Measurements from ENCODE around the gene GABRB1.

The GABRB1 gene

GRCh38 chr4:47386561-47387235 is 355.3 kb downstream of the GABRB1 start:
- no CpG with 5 or more reads among the region's 2 CpGs for WGBS (ENCODE audit: insufficient coverage)
- POLR2A ChIA-PET: interaction anchor here (0.6 kb wide), 1 partner anchor 407 kb away, joined by 3 read pairs; no protein-coding TSS in a partner anchor
- Histone ChIP-seq H3K36me3 (ENCODE audit: control insufficient read depth in 4 of 4, insufficient read depth in 4 of 4, low read length in 3 of 4) (no peaks in the 10 kb centered on the region), H3K4me3 (ENCODE audit: control insufficient read depth in 1 of 7, extremely low read depth in 1 of 7, insufficient read depth in 4 of 7, low read depth in 2 of 7, low read length in 6 of 7) (no peak overlapping the region), H3K27ac (ENCODE audit: insufficient read depth in 1 of 2, low read depth in 1 of 2, low read length in 2 of 2, poor library complexity in 1 of 2, severe bottlenecking in 2 of 2) (no peak overlapping the region), H3K9me3 (ENCODE audit: control extremely low read depth in 1 of 5, control insufficient read depth in 4 of 5, insufficient read depth in 2 of 5, low read depth in 1 of 5, low read length in 4 of 5) (no peaks in the 10 kb centered on the region), H3K27me3 (replicated peaks in 2 of 5; ENCODE audit: control insufficient read depth in 4 of 5, insufficient read depth in 5 of 5, low read length in 4 of 5) (peaks cover 0 to 3% (median 0%) of the 10 kb centered on the region in 5 experiments), H3K4me1 (ENCODE audit: control extremely low read depth in 1 of 4, control insufficient read depth in 4 of 4, insufficient read depth in 4 of 4, low read length in 3 of 4) (no peaks in the 10 kb centered on the region)
- CTCF ChIA-PET: interaction anchor here (0.7 to 1.8 kb wide), 2 partner anchors 13 to 453 kb away, joined by 3 to 4 read pairs; no protein-coding TSS in a partner anchor
- no peak for DNase-seq

DNA sequence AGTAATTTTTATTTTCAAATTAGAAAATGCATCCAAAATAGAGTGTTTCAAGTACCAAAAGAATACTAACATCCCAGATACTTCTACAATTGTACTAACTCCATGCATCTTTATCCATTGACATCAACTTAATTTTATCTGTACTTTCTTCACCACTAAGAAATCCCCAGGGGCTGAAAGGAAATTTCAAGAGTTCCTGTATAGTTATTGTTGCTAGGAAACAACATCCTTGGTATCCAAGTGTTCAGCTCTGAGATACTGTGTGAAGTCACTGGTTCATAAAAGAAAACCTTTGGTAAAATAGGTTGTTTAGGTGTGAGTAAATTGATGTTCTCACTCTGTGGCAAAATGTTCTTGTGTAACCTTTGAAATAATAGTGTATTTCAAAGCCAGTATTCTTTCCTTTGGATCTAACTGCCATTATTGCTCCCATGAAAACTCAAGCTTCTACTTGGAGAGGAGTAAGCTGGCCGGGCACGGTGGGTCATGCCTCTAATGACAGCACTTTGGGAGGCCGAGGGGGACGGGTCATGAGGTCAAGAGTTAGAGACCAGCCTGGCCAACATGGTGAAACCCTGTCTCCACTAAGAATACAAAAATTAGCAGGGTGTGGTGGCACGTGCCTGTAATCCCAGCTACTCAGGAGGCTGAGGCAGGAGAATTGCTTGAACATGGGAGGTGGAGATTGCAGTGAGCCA is 359.2 kb downstream of the GABRB1 start:
- WGBS (ENCODE audit: insufficient coverage): 93% methylated on average over 5 of the region's 5 CpGs
- Histone ChIP-seq H3K27me3 (replicated peaks in 2 of 5; ENCODE audit: control insufficient read depth in 4 of 5, insufficient read depth in 5 of 5, low read length in 4 of 5) (peaks cover 0 to 2% (median 0%) of the 10 kb centered on the region in 5 experiments), H3K36me3 (ENCODE audit: control insufficient read depth in 4 of 4, insufficient read depth in 4 of 4, low read length in 3 of 4) (no peaks in the 10 kb centered on the region), H3K4me1 (ENCODE audit: control extremely low read depth in 1 of 4, control insufficient read depth in 4 of 4, insufficient read depth in 4 of 4, low read length in 3 of 4) (no peaks in the 10 kb centered on the region), H3K9me3 (ENCODE audit: control extremely low read depth in 1 of 5, control insufficient read depth in 4 of 5, insufficient read depth in 2 of 5, low read depth in 1 of 5, low read length in 4 of 5) (no peaks in the 10 kb centered on the region), H3K4me3 (ENCODE audit: control insufficient read depth in 1 of 7, extremely low read depth in 1 of 7, insufficient read depth in 4 of 7, low read depth in 2 of 7, low read length in 6 of 7) (no peak overlapping the region), H3K27ac (ENCODE audit: insufficient read depth in 1 of 2, low read depth in 1 of 2, low read length in 2 of 2, poor library complexity in 1 of 2, severe bottlenecking in 2 of 2) (no peak overlapping the region)
- no peak for DNase-seq
- ChIA-PET POLR2A (no interaction called here), CTCF (no interaction called here)

- no peaks in the 10 kb centered on the region for H3K9me3 ChIP-seq (ENCODE audit: control extremely low read depth in 1 of 5, control insufficient read depth in 4 of 5, insufficient read depth in 2 of 5, low read depth in 1 of 5, low read length in 4 of 5)
Measured at GRCh38 chr4:47391256-47391655, 359.9 kb downstream of the GABRB1 start.

GRCh38 chr4:47406408-47406807 is 375.0 kb downstream of the GABRB1 start:
- no peak overlapping the region for H3K27ac ChIP-seq (ENCODE audit: insufficient read depth in 1 of 2, low read depth in 1 of 2, low read length in 2 of 2, poor library complexity in 1 of 2, severe bottlenecking in 2 of 2)
- no peaks in the 10 kb centered on the region for H3K27me3 ChIP-seq (replicated peaks in 2 of 5; ENCODE audit: control insufficient read depth in 4 of 5, insufficient read depth in 5 of 5, low read length in 4 of 5)
- no peaks in the 10 kb centered on the region for H3K36me3 ChIP-seq (ENCODE audit: control insufficient read depth in 4 of 4, insufficient read depth in 4 of 4, low read length in 3 of 4)
- peaks cover 0 to 3% (median 0%) of the 10 kb centered on the region in 4 experiments for H3K4me1 ChIP-seq (ENCODE audit: control extremely low read depth in 1 of 4, control insufficient read depth in 4 of 4, insufficient read depth in 4 of 4, low read length in 3 of 4)
- H3K4me3 ChIP-seq (ENCODE audit: control insufficient read depth in 1 of 7, extremely low read depth in 1 of 7, insufficient read depth in 4 of 7, low read depth in 2 of 7, low read length in 6 of 7): no peak overlapping the region
- CTCF ChIA-PET: no interaction called here
- 57% methylated on average over 1 of the region's 2 CpGs for WGBS (ENCODE audit: insufficient coverage)
- peak in 2 of 3 donors; percentile 6 to 13 for DNase-seq
- POLR2A ChIA-PET: no interaction called here
- H3K9me3 ChIP-seq (ENCODE audit: control extremely low read depth in 1 of 5, control insufficient read depth in 4 of 5, insufficient read depth in 2 of 5, low read depth in 1 of 5, low read length in 4 of 5): no peaks in the 10 kb centered on the region

More at GRCh38 chr4:47391256-47391655, 359.9 kb downstream of the GABRB1 start:
- no CpG with 5 or more reads among the region's 3 CpGs for WGBS (ENCODE audit: insufficient coverage)
- ChIA-PET POLR2A (no interaction called here), CTCF (no interaction called here)
- no peaks in the 10 kb centered on the region for H3K4me1 ChIP-seq (ENCODE audit: control extremely low read depth in 1 of 4, control insufficient read depth in 4 of 4, insufficient read depth in 4 of 4, low read length in 3 of 4)
- H3K27me3 ChIP-seq (replicated peaks in 2 of 5; ENCODE audit: control insufficient read depth in 4 of 5, insufficient read depth in 5 of 5, low read length in 4 of 5): peaks cover 0 to 2% (median 0%) of the 10 kb centered on the region in 5 experiments
- no peak overlapping the region for H3K4me3 ChIP-seq (ENCODE audit: control insufficient read depth in 1 of 7, extremely low read depth in 1 of 7, insufficient read depth in 4 of 7, low read depth in 2 of 7, low read length in 6 of 7)
- no peak overlapping the region for H3K27ac ChIP-seq (ENCODE audit: insufficient read depth in 1 of 2, low read depth in 1 of 2, low read length in 2 of 2, poor library complexity in 1 of 2, severe bottlenecking in 2 of 2)
- H3K36me3 ChIP-seq (ENCODE audit: control insufficient read depth in 4 of 4, insufficient read depth in 4 of 4, low read length in 3 of 4): no peaks in the 10 kb centered on the region
- DNase-seq: no peak

- no peaks in the 10 kb centered on the region for H3K27me3 ChIP-seq (replicated peaks in 2 of 5; ENCODE audit: control insufficient read depth in 4 of 5, insufficient read depth in 5 of 5, low read length in 4 of 5)
- peaks cover 0 to 3% (median 0%) of the 10 kb centered on the region in 4 experiments for H3K4me1 ChIP-seq (ENCODE audit: control extremely low read depth in 1 of 4, control insufficient read depth in 4 of 4, insufficient read depth in 4 of 4, low read length in 3 of 4)
- no CpG with 5 or more reads among the region's 1 CpG for WGBS (ENCODE audit: insufficient coverage)
- H3K36me3 ChIP-seq (ENCODE audit: control insufficient read depth in 4 of 4, insufficient read depth in 4 of 4, low read length in 3 of 4): no peaks in the 10 kb centered on the region
- ChIA-PET POLR2A (no interaction called here), CTCF (no interaction called here)
- no peak for DNase-seq
- no peak overlapping the region for H3K4me3 ChIP-seq (ENCODE audit: control insufficient read depth in 1 of 7, extremely low read depth in 1 of 7, insufficient read depth in 4 of 7, low read depth in 2 of 7, low read length in 6 of 7)
- no peaks in the 10 kb centered on the region for H3K9me3 ChIP-seq (ENCODE audit: control extremely low read depth in 1 of 5, control insufficient read depth in 4 of 5, insufficient read depth in 2 of 5, low read depth in 1 of 5, low read length in 4 of 5)
- no peak overlapping the region for H3K27ac ChIP-seq (ENCODE audit: insufficient read depth in 1 of 2, low read depth in 1 of 2, low read length in 2 of 2, poor library complexity in 1 of 2, severe bottlenecking in 2 of 2)
Measured at GRCh38 chr4:47410271-47410670, 378.9 kb downstream of the GABRB1 start.

DNA sequence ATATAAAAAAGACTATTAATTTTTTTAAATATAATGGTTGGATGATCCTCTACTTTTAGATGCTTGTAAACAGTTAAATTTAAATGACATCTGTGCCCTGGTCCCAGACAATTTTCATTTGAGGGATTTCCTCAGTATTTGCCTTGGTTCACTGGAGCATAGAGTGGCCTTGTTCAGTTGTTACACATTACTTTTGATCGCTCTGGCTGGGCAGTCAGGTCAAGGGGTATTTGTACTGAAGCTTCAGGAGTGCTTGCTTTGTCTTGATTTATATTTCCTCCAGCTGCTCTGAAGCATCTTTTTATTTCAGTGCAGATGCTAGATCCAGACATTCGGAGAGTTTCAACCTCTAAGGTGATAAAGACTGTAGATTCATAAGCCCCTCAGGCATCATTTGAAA is 382.2 kb downstream of the GABRB1 start:
- Histone ChIP-seq H3K36me3 (ENCODE audit: control insufficient read depth in 4 of 4, insufficient read depth in 4 of 4, low read length in 3 of 4) (no peaks in the 10 kb centered on the region), H3K4me3 (ENCODE audit: control insufficient read depth in 1 of 7, extremely low read depth in 1 of 7, insufficient read depth in 4 of 7, low read depth in 2 of 7, low read length in 6 of 7) (no peak overlapping the region), H3K4me1 (ENCODE audit: control extremely low read depth in 1 of 4, control insufficient read depth in 4 of 4, insufficient read depth in 4 of 4, low read length in 3 of 4) (no peaks in the 10 kb centered on the region), H3K9me3 (ENCODE audit: control extremely low read depth in 1 of 5, control insufficient read depth in 4 of 5, insufficient read depth in 2 of 5, low read depth in 1 of 5, low read length in 4 of 5) (no peaks in the 10 kb centered on the region), H3K27ac (ENCODE audit: insufficient read depth in 1 of 2, low read depth in 1 of 2, low read length in 2 of 2, poor library complexity in 1 of 2, severe bottlenecking in 2 of 2) (no peak overlapping the region), H3K27me3 (replicated peaks in 2 of 5; ENCODE audit: control insufficient read depth in 4 of 5, insufficient read depth in 5 of 5, low read length in 4 of 5) (no peaks in the 10 kb centered on the region)
- CTCF ChIA-PET: no interaction called here
- no peak for DNase-seq
- WGBS (ENCODE audit: insufficient coverage): 93% methylated on average over 2 of the region's 2 CpGs
- POLR2A ChIA-PET: interaction anchor here (0.6 kb wide), 1 partner anchor 71 kb away, joined by 4 read pairs; the partner anchor contains the start of gene ATP10D

GRCh38 chr4:47415719-47416118 is 384.4 kb downstream of the GABRB1 start:
- CTCF ChIA-PET: interaction anchor here (1.3 kb wide), 1 partner anchor 13 kb away, joined by 3 read pairs; no protein-coding TSS in a partner anchor
- POLR2A ChIA-PET: no interaction called here
- DNase-seq: no peak
- no peaks in the 10 kb centered on the region for H3K4me1 ChIP-seq (ENCODE audit: control extremely low read depth in 1 of 4, control insufficient read depth in 4 of 4, insufficient read depth in 4 of 4, low read length in 3 of 4)
- H3K9me3 ChIP-seq (ENCODE audit: control extremely low read depth in 1 of 5, control insufficient read depth in 4 of 5, insufficient read depth in 2 of 5, low read depth in 1 of 5, low read length in 4 of 5): no peaks in the 10 kb centered on the region
- H3K4me3 ChIP-seq (ENCODE audit: control insufficient read depth in 1 of 7, extremely low read depth in 1 of 7, insufficient read depth in 4 of 7, low read depth in 2 of 7, low read length in 6 of 7): no peak overlapping the region
- no peak overlapping the region for H3K27ac ChIP-seq (ENCODE audit: insufficient read depth in 1 of 2, low read depth in 1 of 2, low read length in 2 of 2, poor library complexity in 1 of 2, severe bottlenecking in 2 of 2)
- H3K27me3 ChIP-seq (replicated peaks in 2 of 5; ENCODE audit: control insufficient read depth in 4 of 5, insufficient read depth in 5 of 5, low read length in 4 of 5): no peaks in the 10 kb centered on the region
- H3K36me3 ChIP-seq (ENCODE audit: control insufficient read depth in 4 of 4, insufficient read depth in 4 of 4, low read length in 3 of 4): no peaks in the 10 kb centered on the region

All from common myeloid progenitor, CD34-positive (primary cell).